Activated naive CD8-positive, alpha-beta T cell treated with anti-CD3 and anti-CD28 coated beads for 36 hours (primary cell): ENCODE data around the gene FBH1. TPM values are rescaled to one million over a fixed set of nuclear protein-coding genes. Genes with fewer than 3 reads are reported as not detected.
"Not testable (repeated sequence)": the region's sequence is repeated elsewhere in the genome, so short reads cannot be mapped to it uniquely, and the experiment has no call there.

Experiments
- DNase-seq: peaks from one replicate; pipeline ENCODE4 v3.0.0; 2021
- H3K27ac Mint-ChIP-seq: one replicate; pipeline ENCODE4 v1.8.0; 2022; ENCODE audit warnings: mild to moderate bottlenecking, moderate library complexity, mixed read lengths
- H3K27me3 Mint-ChIP-seq: one replicate; pipeline ENCODE4 v1.8.0; 2022; ENCODE audit warnings: mild to moderate bottlenecking, mixed read lengths
- H3K36me3 Mint-ChIP-seq: one replicate; pipeline ENCODE4 v1.8.0; 2021; ENCODE audit warnings: mild to moderate bottlenecking, mixed read lengths
- H3K4me1 Mint-ChIP-seq: one replicate; pipeline ENCODE4 v1.8.0; 2021; ENCODE audit warnings: mixed read lengths
- H3K4me3 Mint-ChIP-seq: one replicate; pipeline ENCODE4 v1.8.0; 2022; ENCODE audit warnings: mild to moderate bottlenecking, moderate library complexity, mixed read lengths
- H3K9me3 Mint-ChIP-seq: one replicate; pipeline ENCODE4 v1.8.0; 2022; ENCODE audit warnings: mixed read lengths
- total RNA-seq, 2 experiments: library from RNA; stranded (reverse); gene quantifications; one replicate each; pipeline ENCODE4 v1.2.3, GENCODE V29; 2021

Gene FBH1
- total RNA-seq, 2 experiments from 2014 or later: 48.7 to 49.0 TPM

DNA sequence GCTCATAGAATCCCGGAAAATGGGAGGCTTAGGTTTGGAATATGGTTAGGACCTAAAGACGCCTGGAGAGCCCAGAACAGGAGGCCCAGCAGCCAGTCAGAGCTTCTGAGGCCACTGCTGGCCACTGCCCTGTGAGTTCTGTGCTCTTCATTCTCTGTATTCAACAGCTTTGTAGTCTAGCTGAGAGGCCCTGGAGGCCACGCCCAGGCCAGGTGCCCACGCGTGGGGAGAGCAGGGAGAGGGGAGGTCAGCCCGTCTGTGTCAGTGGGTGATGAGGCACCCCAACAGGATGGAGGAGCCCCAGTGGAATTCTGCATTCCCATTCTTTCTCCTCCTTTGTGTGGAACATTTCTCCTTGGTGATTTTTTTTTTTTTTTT, 58.2 kb downstream of the FBH1 start:
- peaks cover 3% of the 10 kb centered on the region for H3K36me3 Mint-ChIP-seq
- no peaks in the 10 kb centered on the region for H3K9me3 Mint-ChIP-seq
- no peaks in the 10 kb centered on the region for H3K27me3 Mint-ChIP-seq
- no peak overlapping the region for H3K4me3 Mint-ChIP-seq
- H3K4me1 Mint-ChIP-seq: peaks cover 6% of the 10 kb centered on the region
- DNase-seq: no peak
- no peak overlapping the region for H3K27ac Mint-ChIP-seq

DNA sequence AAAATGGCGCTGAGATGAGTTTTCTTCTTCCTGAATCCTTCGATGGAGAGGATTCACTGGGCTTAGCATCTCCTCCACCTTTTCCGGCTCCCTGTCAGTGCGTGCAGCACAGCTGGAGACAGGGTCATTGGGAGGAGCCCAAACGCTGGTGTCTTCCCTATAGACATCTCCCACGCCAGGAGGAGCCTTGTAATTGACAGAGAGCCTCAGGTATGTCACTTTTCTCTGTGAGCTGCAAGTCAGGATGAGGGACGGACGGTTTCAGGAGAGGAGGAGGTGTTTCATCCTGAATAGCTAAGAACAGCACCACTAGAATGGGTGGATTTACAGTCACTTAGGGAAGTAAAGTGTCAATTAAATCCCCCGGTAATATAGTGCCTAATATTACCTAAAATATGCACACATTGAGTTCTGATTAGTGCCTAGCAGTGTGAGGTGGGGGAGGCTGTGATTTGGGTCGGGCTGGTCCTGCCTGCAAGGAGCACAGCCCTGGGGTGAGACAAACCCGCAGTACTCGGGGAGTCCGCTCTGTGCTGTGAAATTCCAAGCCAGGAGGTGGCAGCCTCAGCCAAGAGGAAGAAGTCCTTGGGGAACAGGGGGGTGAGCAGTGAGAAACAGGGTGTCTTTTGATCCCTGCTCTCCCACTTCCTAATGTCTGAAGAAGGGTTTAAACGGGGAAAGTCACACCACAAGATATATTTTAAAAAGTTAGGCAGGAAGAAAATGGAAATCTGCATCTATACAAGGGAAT, 59.1 kb downstream of the FBH1 start:
- DNase-seq: peak; percentile 12
- H3K36me3 Mint-ChIP-seq: peaks cover 3% of the 10 kb centered on the region
- no peaks in the 10 kb centered on the region for H3K9me3 Mint-ChIP-seq
- peaks cover 6% of the 10 kb centered on the region for H3K4me1 Mint-ChIP-seq
- H3K27ac Mint-ChIP-seq: no peak overlapping the region
- H3K4me3 Mint-ChIP-seq: no peak overlapping the region
- no peaks in the 10 kb centered on the region for H3K27me3 Mint-ChIP-seq

GRCh38 chr10:5951167-5951711, 61.2 kb downstream of the FBH1 start:
- peaks cover 3% of the 10 kb centered on the region for H3K36me3 Mint-ChIP-seq
- no peaks in the 10 kb centered on the region for H3K9me3 Mint-ChIP-seq
- no peak for DNase-seq
- H3K4me1 Mint-ChIP-seq: no peaks in the 10 kb centered on the region
- H3K27ac Mint-ChIP-seq: no peak overlapping the region
- H3K4me3 Mint-ChIP-seq: no peak overlapping the region
- no peaks in the 10 kb centered on the region for H3K27me3 Mint-ChIP-seq

DNA sequence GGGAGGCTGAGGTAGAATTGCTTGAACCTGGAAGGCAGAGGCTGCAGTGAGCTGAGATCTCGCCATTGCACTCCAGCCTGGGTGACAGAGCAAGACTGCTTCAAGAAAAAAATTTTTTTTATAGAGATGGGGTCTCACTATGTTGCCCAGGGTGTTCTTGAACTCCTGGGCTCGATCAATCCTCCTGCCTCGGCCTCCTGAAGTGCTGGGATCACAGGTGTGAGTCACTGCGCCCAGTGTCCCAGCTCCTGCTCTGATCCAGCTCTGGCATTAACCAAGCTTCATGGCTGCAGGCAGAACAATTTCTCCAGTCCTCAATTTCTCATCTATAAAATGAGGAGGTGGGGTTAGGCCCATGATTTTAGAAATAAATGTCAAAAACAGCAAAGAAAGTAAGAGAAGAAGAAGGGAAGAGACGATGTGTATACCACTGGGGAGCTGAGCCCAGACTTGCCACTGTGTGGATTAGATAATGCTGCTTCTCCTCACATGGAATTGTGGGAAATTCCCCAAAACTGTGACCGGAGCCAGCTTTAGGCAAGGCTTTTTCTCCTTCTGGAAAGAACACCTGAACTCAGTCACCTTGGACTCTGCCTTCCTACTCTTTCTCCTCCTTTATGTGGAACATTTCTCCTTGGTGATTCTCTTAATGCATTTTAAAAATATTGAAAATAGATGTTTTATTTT, 61.8 kb downstream of the FBH1 start:
- H3K27ac Mint-ChIP-seq: no peak overlapping the region
- no peak overlapping the region for H3K4me3 Mint-ChIP-seq
- no peaks in the 10 kb centered on the region for H3K4me1 Mint-ChIP-seq
- no peaks in the 10 kb centered on the region for H3K27me3 Mint-ChIP-seq
- H3K9me3 Mint-ChIP-seq: no peaks in the 10 kb centered on the region
- no peak for DNase-seq
- peaks cover 8% of the 10 kb centered on the region for H3K36me3 Mint-ChIP-seq

GRCh38 chr10:5952731-5953385, 62.8 kb downstream of the FBH1 start:
- H3K27me3 Mint-ChIP-seq: no peaks in the 10 kb centered on the region
- no peaks in the 10 kb centered on the region for H3K4me1 Mint-ChIP-seq
- H3K9me3 Mint-ChIP-seq: no peaks in the 10 kb centered on the region
- no peak overlapping the region for H3K27ac Mint-ChIP-seq
- no peak overlapping the region for H3K4me3 Mint-ChIP-seq
- H3K36me3 Mint-ChIP-seq: peaks cover 15% of the 10 kb centered on the region
- DNase-seq: no peak

DNA sequence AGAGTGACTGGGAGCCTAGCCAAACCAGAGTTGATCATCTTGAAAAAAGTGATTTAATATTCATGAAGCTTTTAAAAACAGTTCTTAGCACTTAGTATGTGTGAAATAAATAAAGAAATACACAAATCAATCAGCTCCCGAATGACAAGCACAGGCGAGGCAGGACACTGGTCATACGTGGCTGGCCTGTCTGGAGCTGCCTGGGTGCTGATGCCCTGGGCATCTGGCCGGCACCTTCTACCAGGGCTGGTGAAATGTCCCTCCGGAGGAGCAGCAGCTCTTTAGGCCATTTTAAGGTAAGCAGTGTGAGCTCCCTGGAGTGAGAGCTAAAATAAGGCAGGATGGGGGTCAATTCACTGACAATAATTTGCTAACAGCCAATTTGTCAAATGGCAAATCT, 63.6 kb downstream of the FBH1 start:
- no peak for DNase-seq
- H3K4me3 Mint-ChIP-seq: no peak overlapping the region
- peaks cover 19% of the 10 kb centered on the region for H3K36me3 Mint-ChIP-seq
- H3K9me3 Mint-ChIP-seq: no peaks in the 10 kb centered on the region
- no peaks in the 10 kb centered on the region for H3K27me3 Mint-ChIP-seq
- H3K4me1 Mint-ChIP-seq: no peaks in the 10 kb centered on the region
- no peak overlapping the region for H3K27ac Mint-ChIP-seq

- no peaks in the 10 kb centered on the region for H3K9me3 Mint-ChIP-seq
- H3K36me3 Mint-ChIP-seq: peaks cover 26% of the 10 kb centered on the region
- no peaks in the 10 kb centered on the region for H3K27me3 Mint-ChIP-seq
- H3K27ac Mint-ChIP-seq: no peak overlapping the region
- no peak overlapping the region for H3K4me3 Mint-ChIP-seq
- DNase-seq: no peak
- no peaks in the 10 kb centered on the region for H3K4me1 Mint-ChIP-seq
Observed at GRCh38 chr10:5956146-5956936, 66.3 kb downstream of the FBH1 start.

DNA sequence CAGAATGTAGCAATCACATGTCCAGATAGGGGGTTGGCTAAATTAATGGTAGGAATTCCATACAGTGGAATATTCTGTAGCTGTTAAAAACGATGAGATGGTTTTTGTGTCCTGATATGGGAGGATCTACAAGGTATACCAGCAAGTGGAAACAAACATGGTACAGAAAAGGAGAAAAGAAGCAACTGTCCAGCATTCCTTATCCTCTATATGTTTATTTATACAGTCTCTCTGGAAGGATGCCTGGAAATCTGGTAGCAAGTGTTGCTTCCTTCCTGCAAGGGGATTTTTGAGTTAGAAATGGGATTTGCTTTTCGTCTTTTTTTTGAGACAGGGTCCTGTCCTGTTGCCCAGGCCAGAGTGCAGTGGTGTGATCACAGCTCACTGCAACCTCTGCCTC, 68.0 kb downstream of the FBH1 start:
- Mint-ChIP-seq H3K4me1 (no peaks in the 10 kb centered on the region), H3K36me3 (peaks cover 34% of the 10 kb centered on the region), H3K4me3 (no peak overlapping the region), H3K27me3 (no peaks in the 10 kb centered on the region), H3K27ac (no peak overlapping the region), H3K9me3 (no peaks in the 10 kb centered on the region)
- no peak for DNase-seq

GRCh38 chr10:5958675-5959074, 68.6 kb downstream of the FBH1 start:
- Mint-ChIP-seq H3K27me3 (no peaks in the 10 kb centered on the region), H3K9me3 (no peaks in the 10 kb centered on the region), H3K36me3 (peaks cover 34% of the 10 kb centered on the region), H3K4me1 (no peaks in the 10 kb centered on the region), H3K4me3 (no peak overlapping the region), H3K27ac (peak overlapping the region; percentile 29)
- DNase-seq: no peak

DNA sequence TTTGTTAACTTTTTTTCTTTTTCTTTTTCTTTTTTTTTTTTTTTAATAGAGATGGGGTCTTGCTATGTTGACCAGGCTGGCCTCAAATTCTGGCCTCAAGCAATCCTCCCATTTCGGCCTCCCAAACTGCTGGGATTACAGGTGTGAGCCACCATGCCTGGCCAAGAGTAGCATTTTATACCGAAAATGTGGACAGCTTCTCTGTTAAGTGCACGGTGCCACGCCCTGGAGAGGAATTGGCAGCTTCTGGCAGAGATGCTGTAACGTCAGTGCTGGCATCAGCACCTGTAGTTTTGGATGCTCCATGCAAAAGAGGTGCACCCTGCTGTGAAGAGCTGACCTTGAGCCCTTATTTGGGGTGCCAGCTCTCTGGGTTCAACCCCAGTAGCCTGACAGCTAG, 69.1 kb downstream of the FBH1 start:
- Mint-ChIP-seq H3K27ac (peak overlapping the region; percentile 29), H3K9me3 (no peaks in the 10 kb centered on the region), H3K36me3 (peaks cover 35% of the 10 kb centered on the region), H3K4me3 (no peak overlapping the region), H3K27me3 (no peaks in the 10 kb centered on the region), H3K4me1 (no peaks in the 10 kb centered on the region)
- no peak for DNase-seq

GRCh38 chr10:5959581-5960069, 69.6 kb downstream of the FBH1 start:
- Mint-ChIP-seq H3K27ac (no peak overlapping the region), H3K4me1 (no peaks in the 10 kb centered on the region), H3K36me3 (peaks cover 35% of the 10 kb centered on the region), H3K9me3 (no peaks in the 10 kb centered on the region), H3K27me3 (no peaks in the 10 kb centered on the region), H3K4me3 (no peak overlapping the region)
- DNase-seq: no peak

DNA sequence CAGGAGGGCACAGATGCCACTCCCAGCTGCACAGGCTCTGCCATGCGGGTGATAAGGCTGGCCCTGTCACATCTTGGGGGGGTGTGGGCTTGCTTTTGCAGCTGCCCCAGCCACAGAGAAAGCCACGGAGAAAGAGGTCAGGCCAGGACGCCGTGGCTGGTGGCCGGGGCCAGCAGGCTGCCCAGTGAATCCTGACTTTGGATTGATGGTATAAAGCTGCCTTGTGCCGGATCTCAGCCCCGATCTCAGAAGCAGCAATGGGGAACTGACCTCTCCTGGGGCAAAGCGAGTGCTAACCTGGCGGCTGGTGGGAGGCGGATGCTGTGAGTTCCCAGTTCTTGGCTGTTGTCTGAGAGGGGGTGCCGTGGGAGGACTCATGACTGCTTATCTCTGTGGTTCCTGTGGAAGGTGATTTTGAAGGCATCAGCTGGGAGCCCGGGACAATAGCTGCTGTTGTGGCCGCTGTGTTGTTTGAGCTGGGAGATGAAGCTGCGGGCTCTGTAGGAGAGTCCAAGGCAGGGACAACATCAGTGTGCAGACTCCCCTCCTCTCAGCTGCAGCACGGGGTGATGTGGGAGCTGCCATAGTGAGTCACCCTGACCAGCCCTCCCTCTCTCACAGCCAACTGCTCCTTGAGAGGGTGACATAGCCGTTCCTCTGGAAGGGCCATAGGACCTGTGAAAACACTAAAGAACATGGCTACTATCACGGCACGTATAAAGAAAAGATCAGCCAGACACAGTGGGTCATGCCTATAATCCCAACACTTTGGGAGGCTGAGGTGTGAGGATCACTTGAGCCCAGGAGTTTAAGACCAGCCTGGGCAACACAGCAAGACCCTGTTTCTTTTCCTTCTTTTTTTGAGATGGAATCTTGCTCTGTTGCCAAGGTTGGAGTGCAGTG, 70.3 kb downstream of the FBH1 start:
- Mint-ChIP-seq H3K27ac (no peak overlapping the region), H3K9me3 (no peaks in the 10 kb centered on the region), H3K4me1 (no peaks in the 10 kb centered on the region), H3K4me3 (no peak overlapping the region), H3K36me3 (peaks cover 38% of the 10 kb centered on the region), H3K27me3 (no peaks in the 10 kb centered on the region)
- DNase-seq: no peak

GRCh38 chr10:5960973-5961275, 70.9 kb downstream of the FBH1 start:
- DNase-seq, H3K4me1 Mint-ChIP-seq, H3K27me3 Mint-ChIP-seq, H3K4me3 Mint-ChIP-seq, H3K27ac Mint-ChIP-seq, H3K9me3 Mint-ChIP-seq: not testable (repeated sequence)
- peaks cover 38% of the 10 kb centered on the region for H3K36me3 Mint-ChIP-seq
